GM23338 (cell line): ENCODE measurements around the gene CGNL1. TPM values are rescaled to one million over a fixed set of nuclear protein-coding genes. Genes with fewer than 3 reads are reported as not detected.

Experiments used
- CREB1 ChIP-seq: fragments of 250-450 bp; sonication (Bioruptor Pico); IDR thresholded peaks from 2 replicates; pipeline ENCODE4 v1.5.0; 2020; ENCODE audit warnings: low read depth, mild to moderate bottlenecking, moderate library complexity
- CTCF ChIP-seq, 2 experiments: fragments of 200-600 bp in 1 of 2; sonication (generic) in 1 of 2; conservative IDR thresholded peaks; 2 replicates each; pipeline versions ENCODE4 v1.5.1 to v1.6.1; 2016 to 2017; ENCODE audit warnings: antibody characterized with exemption in 2 of 2, low read depth in 2 of 2, mild to moderate bottlenecking in 2 of 2, moderate library complexity in 1 of 2
- EZH2phosphoT487 ChIP-seq: fragments of 200-600 bp; sonication (generic); IDR thresholded peaks from one replicate; pipeline ENCODE4 v1.8.1; 2018; ENCODE audit warnings: antibody characterized with exemption; ENCODE audit not compliant: unreplicated experiment
- JUNB ChIP-seq: IDR thresholded peaks from one replicate; pipeline ENCODE4 v1.6.1; 2016; ENCODE audit warnings: antibody characterized with exemption; ENCODE audit not compliant: unreplicated experiment
- REST ChIP-seq: IDR thresholded peaks from one replicate; pipeline ENCODE4 v1.6.1; 2018; ENCODE audit warnings: antibody characterized with exemption; ENCODE audit not compliant: unreplicated experiment
- ZNF462 ChIP-seq: fragments of 250-450 bp; sonication (Bioruptor Pico); IDR thresholded peaks from 2 replicates; pipeline ENCODE4 v1.5.0; 2020; ENCODE audit warnings: mild to moderate bottlenecking, moderate library complexity
- polyA plus RNA-seq: library from polyadenylated mRNA; unstranded; fragments of >200 nt; fragmentation: Nextera tagmentation; extraction: Ambion mirVana; gene quantifications from 2 replicates; pipeline ENCODE4 v1.2.1, GENCODE V29; 2016
- total RNA-seq: library from RNA; depleted of rRNA; stranded (reverse); fragments of >200 nt; shearing (Covaris generic); gene quantifications from 2 replicates; pipeline ENCODE4 v1.2.3, GENCODE V29; 2014

The CGNL1 gene
- total and polyA plus RNA-seq, 2 experiments from 2014 or later, result 20.0 to 57.8 TPM

GRCh38 chr15:57364282-57365007 lies 11.9 kb upstream of the CGNL1 start (continued):
- 0 out of 2 replicates have a peak, but pooled peaks have one; percentile 42 for TF ChIP-seq ZNF462 (CRISPR knock-in tag)
- peak; percentile 44 to 58 for TF ChIP-seq CTCF (conservative IDR thresholded peaks at IDR 0.05; ENCODE audit: low read depth in 2 of 2)
- no peak for TF ChIP-seq REST
- TF ChIP-seq JUNB, result no peak
- TF ChIP-seq CREB1, result no peak
- no peak for TF ChIP-seq EZH2phosphoT487
